SIG-M5 treated with dmso at 0.1 percent for 504 hours (cell line): ENCODE results near the gene CADM3.
A peak's percentile ranks its signal among the peaks of the same experiment; 100 is the strongest.

Experiments used
- DNase-seq: peaks from one replicate; lab custom pipeline; 2025; ENCODE audit not compliant: unreplicated experiment; lab: John Stamatoyannopoulos, UW

The CADM3 gene

GRCh38 chr1:159204161-159205141, 33.0 kb downstream of the CADM3 start, which contains the start of gene ACKR1:
Gene ACKR1, plus strand, starts transcription at chr1:159204875. Its CDS starts 85 bp downstream, at chr1:159204960.
- no peak for DNase-seq

- DNase-seq, result no peak
These were observed 33.8 kb downstream of the CADM3 start for GRCh38 chr1:159205225-159205624.

- DNase-seq, result no peak
These were observed 34.7 kb downstream of the CADM3 start for GRCh38 chr1:159206110-159206509.

- DNase-seq, result no peak
These were observed 35.7 kb downstream of the CADM3 start for GRCh38 chr1:159207080-159207479.

GRCh38 chr1:159207774-159208173, 36.4 kb downstream of the CADM3 start:
- DNase-seq, result no peak

GRCh38 chr1:159208175-159208825, 36.9 kb downstream of the CADM3 start:
- DNase-seq, result no peak

DNA sequence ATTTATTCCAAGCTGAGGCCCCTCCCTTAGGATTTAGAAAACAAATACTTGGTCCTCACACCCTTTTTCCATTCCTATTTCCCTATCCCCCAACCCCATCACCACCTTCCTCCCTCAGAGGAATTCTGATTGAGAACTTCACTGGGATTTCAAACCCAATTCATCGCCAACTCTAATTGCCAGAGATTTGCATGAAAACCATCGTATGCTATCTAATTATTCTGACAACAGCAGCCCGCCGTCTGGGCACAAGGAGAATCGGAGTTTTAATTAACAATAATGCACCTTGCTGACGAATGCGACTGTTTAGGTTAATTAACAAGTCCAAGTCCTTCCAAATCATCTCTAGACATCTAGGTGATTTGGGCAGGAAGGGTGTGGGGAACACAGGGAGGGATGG, 37.6 kb downstream of the CADM3 start:
- DNase-seq, result no peak

- peak; percentile 25 for DNase-seq
These were observed 40.1 kb downstream of the CADM3 start for GRCh38 chr1:159211331-159212136.

DNA sequence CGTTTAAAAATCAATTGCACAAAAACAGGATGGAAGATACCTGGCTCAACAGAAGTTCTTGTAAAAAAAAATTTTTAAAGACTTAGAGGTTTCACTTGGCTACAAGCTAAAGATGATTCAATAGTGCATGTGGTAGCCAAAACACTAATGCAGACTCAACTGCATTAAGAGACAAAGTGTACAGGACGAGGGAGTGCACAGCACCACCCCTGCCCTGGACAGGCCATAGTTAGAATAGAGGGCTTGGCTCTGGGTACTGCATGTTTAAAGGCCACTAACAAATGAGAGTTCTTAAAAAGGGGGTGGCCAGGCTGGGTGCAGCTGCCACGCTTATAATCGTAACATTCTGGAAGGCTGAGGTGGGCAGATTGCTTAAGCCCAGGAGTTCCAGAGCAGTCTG, 41.2 kb downstream of the CADM3 start:
- DNase-seq, result no peak

GRCh38 chr1:159214149-159214760, 42.8 kb downstream of the CADM3 start:
- peak; percentile 57 for DNase-seq

GRCh38 chr1:159218649-159219636, 47.5 kb downstream of the CADM3 start:
- no peak for DNase-seq

- DNase-seq, result no peak
These were observed 50.9 kb downstream of the CADM3 start for GRCh38 chr1:159222075-159222865.

DNA sequence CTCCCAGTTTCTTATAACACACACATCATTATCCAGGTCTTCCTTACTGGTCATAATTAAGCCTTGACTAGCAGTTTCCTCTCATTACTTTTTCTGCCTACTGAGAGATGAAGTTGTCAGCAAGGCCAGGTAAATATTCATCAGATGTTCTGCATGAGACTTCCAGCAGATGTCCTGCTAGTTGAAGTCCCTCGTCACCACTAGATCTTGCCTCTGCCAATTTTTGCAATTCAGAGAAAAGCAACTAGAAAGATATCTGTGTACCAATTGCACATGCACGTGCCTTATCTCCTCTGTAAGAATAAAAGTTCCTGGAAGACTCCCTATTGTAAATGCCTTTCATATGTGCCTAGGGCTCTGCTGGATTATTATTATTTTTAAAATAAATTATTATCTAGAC, 51.6 kb downstream of the CADM3 start:
- no peak for DNase-seq

DNA sequence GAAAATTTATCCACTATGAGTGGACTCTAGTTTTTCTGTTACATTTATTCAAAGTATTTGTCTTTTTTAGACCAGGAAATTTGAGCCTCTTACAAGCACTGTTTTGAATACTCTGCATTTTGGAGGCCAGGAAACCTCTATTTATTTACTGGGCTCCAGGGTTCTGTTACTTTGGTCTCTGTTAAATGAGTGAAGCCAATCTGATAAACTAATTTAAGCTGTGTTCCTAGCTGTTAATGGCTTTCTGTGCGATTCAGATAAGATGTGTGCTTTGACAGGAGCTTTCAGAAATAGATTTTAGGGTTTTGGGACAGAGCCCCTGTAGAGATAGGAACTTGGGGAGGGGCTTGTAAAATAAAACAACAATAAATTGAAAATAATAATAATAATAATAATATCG, 57.1 kb downstream of the CADM3 start:
- DNase-seq, result no peak

- DNase-seq, result no peak
These were observed 58.0 kb downstream of the CADM3 start for GRCh38 chr1:159229260-159229885.

GRCh38 chr1:159229896-159230295, 58.5 kb downstream of the CADM3 start:
- DNase-seq, result no peak

GRCh38 chr1:159239551-159240220, 68.3 kb downstream of the CADM3 start:
- DNase-seq, result no peak

DNA sequence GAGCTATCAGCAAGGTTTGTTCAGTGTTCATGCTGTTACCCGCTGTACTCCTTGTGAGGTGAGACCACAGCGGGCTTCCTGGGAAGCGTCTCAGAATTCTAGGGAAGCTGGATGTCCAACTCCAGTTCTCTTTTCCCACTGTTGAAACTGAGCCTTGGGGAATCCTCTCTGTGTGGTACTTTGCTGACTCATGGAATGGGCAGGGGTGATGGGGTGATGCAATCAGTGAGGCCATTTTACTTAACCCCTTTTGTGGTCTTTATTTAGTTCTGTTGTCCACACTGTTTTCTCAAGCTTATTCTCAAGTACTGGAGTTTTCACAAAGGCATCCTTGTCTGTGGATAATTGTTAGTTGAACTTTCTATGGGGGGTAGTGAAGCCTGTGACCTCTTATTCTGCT, 75.9 kb downstream of the CADM3 start:
- no peak for DNase-seq
